B cell (primary cell): ENCODE results near the gene CFC1.
"Not testable (repeated sequence)": the region's sequence is repeated elsewhere in the genome, so short reads cannot be mapped to it uniquely, and the experiment has no call there.

Experiments
- EZH2 ChIP-seq: IDR thresholded peaks from 2 replicates; pipeline ENCODE4 v1.6.1; 2012; ENCODE audit warnings: borderline replicate concordance, low read depth, mild to moderate bottlenecking, moderate library complexity, low read length; ENCODE audit not compliant: insufficient read depth, poor library complexity, severe bottlenecking
- TF ChIP-seq, protein P1 (sequence below): fragments of 200-600 bp; IDR thresholded peaks from one replicate; pipeline ENCODE4 v1.8.0; 2022; ENCODE audit warnings: antibody characterized with exemption, mild to moderate bottlenecking

DNA sequence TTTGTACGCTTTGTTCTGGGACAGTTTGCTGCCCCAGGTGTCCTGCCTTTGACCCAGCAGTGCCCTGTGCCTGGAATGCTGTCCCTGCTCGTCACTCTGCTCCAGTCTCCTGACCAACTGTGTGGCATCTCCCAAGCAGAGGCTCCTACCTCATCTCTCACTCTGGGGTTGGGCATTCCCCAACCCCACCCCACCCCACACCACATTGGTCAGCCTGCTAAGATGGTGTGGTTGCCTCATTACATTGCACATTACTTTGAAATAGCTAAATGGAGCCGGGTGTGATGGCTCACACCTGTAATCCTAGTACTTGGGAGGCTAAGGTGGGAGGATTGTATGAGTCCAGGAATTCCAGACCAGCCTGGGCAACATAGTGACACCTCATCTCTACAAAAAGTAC lies 27.4 kb downstream of the CFC1 start:
- TF ChIP-seq, protein P1, sequence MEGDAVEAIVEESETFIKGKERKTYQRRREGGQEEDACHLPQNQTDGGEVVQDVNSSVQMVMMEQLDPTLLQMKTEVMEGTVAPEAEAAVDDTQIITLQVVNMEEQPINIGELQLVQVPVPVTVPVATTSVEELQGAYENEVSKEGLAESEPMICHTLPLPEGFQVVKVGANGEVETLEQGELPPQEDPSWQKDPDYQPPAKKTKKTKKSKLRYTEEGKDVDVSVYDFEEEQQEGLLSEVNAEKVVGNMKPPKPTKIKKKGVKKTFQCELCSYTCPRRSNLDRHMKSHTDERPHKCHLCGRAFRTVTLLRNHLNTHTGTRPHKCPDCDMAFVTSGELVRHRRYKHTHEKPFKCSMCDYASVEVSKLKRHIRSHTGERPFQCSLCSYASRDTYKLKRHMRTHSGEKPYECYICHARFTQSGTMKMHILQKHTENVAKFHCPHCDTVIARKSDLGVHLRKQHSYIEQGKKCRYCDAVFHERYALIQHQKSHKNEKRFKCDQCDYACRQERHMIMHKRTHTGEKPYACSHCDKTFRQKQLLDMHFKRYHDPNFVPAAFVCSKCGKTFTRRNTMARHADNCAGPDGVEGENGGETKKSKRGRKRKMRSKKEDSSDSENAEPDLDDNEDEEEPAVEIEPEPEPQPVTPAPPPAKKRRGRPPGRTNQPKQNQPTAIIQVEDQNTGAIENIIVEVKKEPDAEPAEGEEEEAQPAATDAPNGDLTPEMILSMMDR, result not testable (repeated sequence)
- TF ChIP-seq EZH2, result not testable (repeated sequence)
